Measurements from ENCODE around the gene SHKBP1. TPM values are rescaled to one million over a fixed set of nuclear protein-coding genes. Genes with fewer than 3 reads are reported as not detected.
A peak's percentile ranks its signal among the peaks of the same experiment; 100 is the strongest.

The SHKBP1 gene
- total RNA-seq, 2 experiments from 2014 or later = 49.4 to 115 TPM

GRCh38 chr19:40613690-40614621, 37.3 kb downstream of the SHKBP1 start:
- POLR2A ChIA-PET = interaction anchor here (1.0 kb wide), 1 partner anchor 10 kb away, joined by 5 read pairs; no protein-coding TSS in a partner anchor
- Histone ChIP-seq H2AFZ (ENCODE audit: low read length) (peak overlapping the region; percentile 74), H3K4me2 (ENCODE audit: low read length) (peak overlapping the region; percentile 96), H3K79me2 (ENCODE audit: insufficient read depth, low read depth, low read length) (no peaks in the 10 kb centered on the region), H3K9me3 (ENCODE audit: low read length) (no peaks in the 10 kb centered on the region), H3K27ac (ENCODE audit: low read depth, low read length, poor library complexity, severe bottlenecking) (peak overlapping the region; percentile 70), H4K20me1 (ENCODE audit: insufficient read depth, low read length) (no peaks in the 10 kb centered on the region), H3K36me3 (ENCODE audit: insufficient read depth, low read length) (no peaks in the 10 kb centered on the region), H3K4me3 (ENCODE audit: low read depth, low read length, poor library complexity, severe bottlenecking) (peak overlapping the region; percentile 79), H3K4me1 (ENCODE audit: insufficient read depth, low read length, poor library complexity, severe bottlenecking) (peaks cover 35% of the 10 kb centered on the region), H3K9me2 (ENCODE audit: insufficient read depth, low read length) (no peaks in the 10 kb centered on the region)
- intact Hi-C loops (cut with micrococcal nuclease; ENCODE audit: unreplicated experiment) = no loop called here
- peak; percentile 91 for DNase-seq (ENCODE audit: low spot score)
- TF ChIP-seq CTCF (conservative IDR thresholded peaks at IDR 0.05; ENCODE audit: low read length) = no peak
- no peak for TF ChIP-seq EZH2phosphoT487 (IDR thresholded peaks at IDR 0.05; ENCODE audit: borderline replicate concordance, low read depth, low read length)
- TSS peak; percentile 34 for BruUV-seq (replicated peaks)
- CTCF ChIA-PET (ENCODE audit: unreplicated experiment) = no interaction called here

GRCh38 chr19:40614622-40615411, 38.1 kb downstream of the SHKBP1 start:
- ChIA-PET CTCF (ENCODE audit: unreplicated experiment) (interaction anchor here (1.0 kb wide), 1 partner anchor 9 kb away, joined by 4 read pairs; no protein-coding TSS in a partner anchor), POLR2A (no interaction called here)
- H3K9me2 ChIP-seq (ENCODE audit: insufficient read depth, low read length) = no peaks in the 10 kb centered on the region
- no peaks in the 10 kb centered on the region for H3K9me3 ChIP-seq (ENCODE audit: low read length)
- H3K79me2 ChIP-seq (ENCODE audit: insufficient read depth, low read depth, low read length) = no peaks in the 10 kb centered on the region
- H2AFZ ChIP-seq (ENCODE audit: low read length) = peak overlapping the region; percentile 74; the same call in 1 of the 2 replicates
- H4K20me1 ChIP-seq (ENCODE audit: insufficient read depth, low read length) = no peaks in the 10 kb centered on the region
- H3K4me1 ChIP-seq (ENCODE audit: insufficient read depth, low read length, poor library complexity, severe bottlenecking) = peaks cover 31% of the 10 kb centered on the region
- no TSS peak for BruUV-seq (replicated peaks)
- intact Hi-C loops (cut with micrococcal nuclease; ENCODE audit: unreplicated experiment) = no loop called here
- DNase-seq (ENCODE audit: low spot score) = peak; percentile 79
- peak overlapping the region; percentile 70 for H3K27ac ChIP-seq (ENCODE audit: low read depth, low read length, poor library complexity, severe bottlenecking)
- TF ChIP-seq CTCF (conservative IDR thresholded peaks at IDR 0.05; ENCODE audit: low read length) (no peak), EZH2phosphoT487 (IDR thresholded peaks at IDR 0.05; ENCODE audit: borderline replicate concordance, low read depth, low read length) (no peak)
- peak overlapping the region; percentile 79 for H3K4me3 ChIP-seq (ENCODE audit: low read depth, low read length, poor library complexity, severe bottlenecking)
- H3K36me3 ChIP-seq (ENCODE audit: insufficient read depth, low read length) = peaks cover 7% of the 10 kb centered on the region
- H3K4me2 ChIP-seq (ENCODE audit: low read length) = peak overlapping the region; percentile 96
